Left renal cortex interstitium (tissue), 4 donors: ENCODE measurements around the gene BANK1. TPM values are rescaled to one million over a fixed set of nuclear protein-coding genes. Genes with fewer than 3 reads are reported as not detected.

Experiments
- DNase-seq, 4 donors: peaks; one replicate each; pipeline ENCODE4 v3.0.0-alpha.2; 2013; ENCODE audit warnings: low read depth in 4 of 4, low spot score in 2 of 4, missing footprints in 1 of 4
- polyA plus RNA-seq, 4 donors: library from polyadenylated mRNA; unstranded; fragments of 120-200 nt; gene quantifications; one replicate each; pipeline ENCODE4 v1.2.1, GENCODE V29; 2013; ENCODE audit not compliant: insufficient read length in 4 of 4

Gene BANK1
- polyA plus RNA-seq, 4 donors = 2.3 to 3.4 (median 2.6) TPM

- DNase-seq = no peak
Measured at GRCh38 chr4:102094481-102094880, 304.0 kb downstream of the BANK1 start.

GRCh38 chr4:102103368-102103767 is 312.8 kb downstream of the BANK1 start:
- no peak for DNase-seq

GRCh38 chr4:102104278-102104677 is 313.7 kb downstream of the BANK1 start:
- DNase-seq = no peak

- no peak for DNase-seq
Measured at GRCh38 chr4:102105983-102106382, 315.5 kb downstream of the BANK1 start.

- no peak for DNase-seq
Measured at GRCh38 chr4:102114118-102114630, 323.6 kb downstream of the BANK1 start.

GRCh38 chr4:102116121-102116520 is 325.6 kb downstream of the BANK1 start:
- DNase-seq = no peak

GRCh38 chr4:102120846-102121245 is 330.3 kb downstream of the BANK1 start:
- no peak for DNase-seq
